Activated CD4-positive, alpha-beta T cell treated with anti-CD3 and anti-CD28 coated beads, Interleukin-10, Interleukin-2, amounts not matched to agents 100 ng/mL and 50 ng/mL, durations not matched to agents 16 hours and 8 hours (primary cell): Measurements from ENCODE around the gene RNLS.

Experiments used
- DNase-seq: peaks from one replicate; pipeline ENCODE4 v3.0.0-alpha.2; 2020

RNLS gene

DNA sequence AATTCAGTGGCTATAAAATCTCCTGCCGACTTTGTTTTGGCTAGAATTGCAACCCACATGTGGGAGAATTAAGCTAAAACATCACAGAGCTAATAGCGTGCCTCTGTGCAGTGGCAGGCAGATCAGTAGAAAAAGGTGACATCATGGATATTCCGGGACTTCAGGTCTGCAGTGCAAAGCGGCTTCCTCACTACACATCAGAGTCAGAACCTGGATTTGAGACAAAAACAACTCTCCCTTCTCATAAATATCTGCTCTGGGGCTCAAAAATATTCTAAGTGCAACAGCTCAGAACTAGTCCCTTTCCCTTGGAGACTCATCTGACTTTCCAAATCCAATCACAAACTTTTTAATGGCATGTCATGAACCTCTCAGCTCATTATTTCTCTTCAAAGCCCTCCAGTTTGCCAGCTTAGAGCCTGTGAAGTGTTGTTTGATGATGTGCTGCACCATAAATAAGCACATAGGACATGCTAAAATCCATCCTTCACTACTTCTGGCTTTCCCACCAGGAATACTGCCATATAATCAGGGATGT, 337.1 kb downstream of the RNLS start:
- no peak for DNase-seq

DNA sequence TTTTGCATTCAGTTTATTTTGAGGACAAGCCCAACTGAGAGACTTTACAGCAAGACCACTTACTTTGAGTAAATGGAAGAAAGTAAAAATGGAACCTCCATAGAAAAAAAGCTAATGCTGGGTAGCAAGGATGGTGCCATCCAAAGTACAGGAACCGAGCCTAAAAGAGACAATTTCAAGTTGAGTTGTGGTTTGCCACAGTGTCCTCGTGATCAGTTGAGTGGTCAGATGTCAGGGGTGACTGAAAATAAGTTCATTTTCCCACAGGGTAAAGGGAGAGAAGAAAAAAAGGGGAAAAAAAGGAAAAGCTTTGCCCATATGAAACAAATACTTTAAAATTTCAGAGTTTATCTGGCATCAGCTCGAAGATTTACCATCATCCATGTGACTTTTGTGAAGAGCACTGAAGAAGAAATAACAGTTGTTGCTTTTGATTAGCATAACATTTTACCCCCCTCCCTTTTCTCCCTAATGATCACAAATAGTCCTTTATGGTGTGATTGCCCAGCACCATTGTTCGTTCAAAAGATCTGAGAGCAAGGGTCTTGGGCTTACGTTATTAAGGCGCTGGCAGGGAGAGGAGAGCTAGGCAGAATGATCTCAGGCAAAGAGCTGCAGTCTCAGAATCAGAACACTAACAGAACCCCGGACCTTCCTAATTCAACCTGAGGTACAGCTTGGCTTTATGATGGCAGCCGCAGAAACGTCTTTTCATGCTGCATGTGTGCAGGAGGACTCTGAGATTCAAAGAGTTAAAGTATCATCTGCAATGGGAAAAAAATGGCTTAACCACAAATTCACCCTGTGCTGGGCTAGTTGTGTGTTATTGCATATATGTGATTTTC, 338.1 kb downstream of the RNLS start:
- no peak for DNase-seq

- no peak for DNase-seq
Measured at GRCh38 chr10:88243836-88244730, 339.0 kb downstream of the RNLS start.

DNA sequence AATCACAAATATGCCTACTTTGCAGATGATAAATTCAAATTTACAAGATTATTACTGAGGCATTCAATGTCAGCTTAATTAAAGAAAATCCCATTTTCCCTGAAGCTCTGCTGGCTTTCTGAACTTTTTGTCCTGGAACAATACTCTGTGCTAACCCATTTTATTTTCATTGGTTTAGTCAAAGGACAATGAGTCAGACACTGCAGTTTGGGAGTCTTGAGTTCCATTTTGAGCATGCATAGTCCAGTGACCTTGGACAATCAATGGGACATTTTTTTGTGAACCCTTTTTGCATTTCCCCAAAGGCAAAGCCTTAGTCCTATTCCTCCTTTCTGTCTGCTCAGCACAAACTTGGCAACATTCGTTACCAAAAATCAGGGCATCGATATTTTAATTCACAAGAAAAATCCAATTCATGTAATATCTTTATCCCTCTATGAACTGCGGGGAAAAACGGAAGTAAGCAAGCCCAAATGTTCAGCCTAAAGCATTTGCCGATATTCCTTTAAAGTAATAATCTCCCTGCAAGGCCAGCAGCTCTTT, 339.8 kb downstream of the RNLS start:
- DNase-seq: no peak

- DNase-seq: no peak
Measured at GRCh38 chr10:88241501-88241900, 341.6 kb downstream of the RNLS start.

GRCh38 chr10:88239212-88239611, 343.9 kb downstream of the RNLS start:
- DNase-seq: no peak

DNA sequence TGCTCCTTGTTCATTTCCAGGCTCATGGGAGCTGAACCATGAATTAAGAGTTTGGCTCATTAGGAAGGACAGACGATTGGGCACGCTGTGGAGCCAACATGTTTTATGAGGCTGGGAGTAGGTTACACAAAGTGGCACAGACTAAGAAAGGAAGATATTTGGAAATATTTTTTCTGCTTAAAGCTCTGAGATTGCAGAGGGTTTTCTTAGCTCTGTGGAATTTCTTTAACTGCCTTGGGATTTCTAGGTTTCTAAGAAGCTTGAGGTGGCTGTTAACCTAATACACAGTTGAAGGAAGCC, 344.6 kb downstream of the RNLS start:
- DNase-seq: no peak

GRCh38 chr10:88237896-88238614, 345.1 kb downstream of the RNLS start:
- DNase-seq: no peak

GRCh38 chr10:88236121-88236743, 346.9 kb downstream of the RNLS start:
- DNase-seq: peak; percentile 19

DNA sequence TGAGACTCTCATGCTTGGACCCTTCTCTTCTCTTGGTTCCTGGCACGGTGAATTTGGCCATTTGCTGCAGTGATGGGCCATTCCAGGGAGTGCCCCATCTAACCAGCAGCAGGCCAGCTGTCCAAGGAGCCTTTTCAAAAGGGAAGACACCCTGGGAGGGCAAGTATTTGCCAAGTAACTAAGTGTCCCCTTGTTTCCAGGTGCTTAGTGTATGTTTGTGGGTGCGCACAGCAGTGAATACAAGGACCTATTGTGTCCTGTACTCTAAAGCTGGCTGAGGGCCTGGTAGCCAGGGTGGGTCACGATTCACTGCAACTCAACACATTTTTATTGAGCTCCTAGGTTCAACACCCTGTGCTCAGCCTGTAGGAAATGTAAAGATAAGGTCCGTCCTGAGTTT, 348.8 kb downstream of the RNLS start:
- DNase-seq: no peak

DNA sequence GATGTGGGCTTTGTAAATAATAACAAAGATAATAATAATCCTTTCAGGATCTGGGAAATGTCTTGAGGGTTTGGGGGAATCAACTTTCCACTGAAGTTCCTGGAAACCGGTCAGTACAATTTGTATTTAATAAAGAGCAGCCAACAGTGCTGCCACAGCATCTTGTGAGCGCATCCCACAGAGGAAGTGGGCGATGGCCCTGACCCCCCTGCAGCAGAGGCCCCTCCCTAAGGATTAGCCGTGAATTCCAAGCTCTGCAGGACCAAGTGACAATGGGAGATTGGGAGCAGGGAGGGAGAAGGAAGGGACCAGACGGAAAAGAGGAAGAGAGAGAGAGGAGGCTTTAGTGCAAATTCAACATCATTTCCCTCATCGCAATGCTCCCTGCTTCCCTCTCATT, 349.2 kb downstream of the RNLS start:
- DNase-seq: no peak

- no peak for DNase-seq
Measured at GRCh38 chr10:88232983-88233543, 350.1 kb downstream of the RNLS start.

DNA sequence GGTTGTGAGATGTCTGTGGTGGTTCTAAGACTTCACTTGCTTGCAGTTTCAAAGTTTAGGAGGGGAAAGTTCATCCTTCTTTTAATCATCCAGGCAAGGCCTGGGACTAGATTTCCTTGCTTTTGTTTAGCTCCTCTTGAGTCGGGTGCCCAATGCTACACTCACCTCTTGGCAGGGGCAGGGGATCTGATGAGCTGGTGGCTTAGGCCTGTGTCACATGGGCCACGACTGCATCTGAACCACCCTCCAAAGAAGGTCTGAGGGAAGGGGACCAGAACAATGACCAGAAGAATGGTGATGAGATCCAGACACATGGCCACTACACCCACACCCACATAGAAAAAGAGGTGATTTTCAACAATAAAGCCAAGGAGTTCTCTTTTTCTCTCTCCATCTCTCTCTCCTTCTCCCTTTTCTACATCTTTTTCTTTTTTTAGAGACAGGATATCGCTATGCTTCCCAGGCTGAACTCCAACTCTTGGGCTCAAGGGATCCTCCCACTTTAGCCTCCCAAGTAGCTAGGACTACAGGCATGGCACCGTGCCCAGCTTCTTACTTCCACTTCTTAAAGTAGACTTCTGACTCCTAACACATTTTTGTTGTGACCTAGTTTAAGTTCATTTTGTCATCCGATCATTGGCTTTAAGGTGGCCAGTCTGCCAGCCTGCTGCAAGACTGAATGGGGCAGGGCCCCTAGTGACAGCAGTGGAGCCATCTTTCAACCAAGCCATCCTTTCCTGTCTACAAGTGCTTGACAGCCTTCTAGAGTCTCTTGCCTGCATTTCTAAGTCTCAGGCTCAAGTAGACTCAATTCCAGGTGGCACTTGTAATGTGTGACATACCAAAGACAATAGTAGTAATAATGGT, 350.9 kb downstream of the RNLS start:
- no peak for DNase-seq

DNA sequence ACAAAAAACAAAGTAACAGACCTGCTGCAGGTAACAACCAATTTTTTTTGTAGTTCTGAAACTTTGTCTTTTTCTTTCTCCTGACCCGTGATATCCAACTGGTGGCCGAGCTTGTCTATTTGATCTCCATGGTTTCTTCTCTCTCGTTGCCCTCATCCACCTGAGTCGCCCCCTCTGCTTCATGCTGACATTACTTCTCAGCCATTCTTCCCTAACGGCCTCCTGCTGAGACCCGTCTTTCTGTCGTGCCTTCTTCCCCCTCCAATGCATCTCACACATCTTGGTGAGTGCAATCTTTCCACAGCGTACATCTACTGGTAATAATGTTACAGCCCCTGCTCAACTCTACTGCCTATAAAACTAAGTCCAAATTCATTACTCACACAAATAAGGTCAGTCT, 352.9 kb downstream of the RNLS start:
- no peak for DNase-seq

- DNase-seq: no peak
Measured at GRCh38 chr10:88228130-88228529, 355.0 kb downstream of the RNLS start.

GRCh38 chr10:88227342-88228018, 355.6 kb downstream of the RNLS start:
- no peak for DNase-seq

GRCh38 chr10:88226891-88227290, 356.2 kb downstream of the RNLS start:
- DNase-seq: no peak

DNA sequence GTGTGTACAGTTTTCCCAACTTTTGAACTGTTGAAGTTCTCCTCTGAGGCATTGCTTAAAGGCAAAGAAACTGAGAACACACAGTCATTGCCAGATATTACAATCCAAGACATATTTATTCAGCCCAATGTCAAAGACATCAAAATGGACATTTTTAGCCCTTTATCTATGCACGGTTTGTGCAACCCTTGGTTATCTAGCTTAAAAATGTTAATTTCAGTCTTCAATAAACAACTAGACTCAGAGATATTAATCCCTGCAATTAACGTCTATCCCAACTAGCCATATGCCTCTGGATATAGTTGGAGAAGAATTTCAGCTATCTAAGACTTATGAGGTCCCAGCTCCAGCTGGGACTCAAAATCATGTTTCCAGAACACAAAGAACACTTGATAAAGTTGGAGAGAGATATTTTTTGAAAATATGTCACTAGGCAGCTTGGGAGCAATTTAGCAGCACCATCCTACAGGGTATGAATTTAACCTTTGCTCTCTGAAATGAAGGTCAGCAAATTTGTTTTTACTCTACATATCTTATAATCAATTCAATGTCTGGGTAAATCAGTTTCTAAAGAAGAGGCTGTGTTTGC, 357.0 kb downstream of the RNLS start:
- DNase-seq: no peak
